Endometrial microvascular endothelial cells (primary cell): ENCODE results near the gene CNOT1. TPM values are rescaled to one million over a fixed set of nuclear protein-coding genes. Genes with fewer than 3 reads are reported as not detected.

Experiments used
- in situ Hi-C: cut with HindIII; loops from 2 replicates; pipeline ENCODE4 v1.10.0; 2017; ENCODE audit warnings: low sequenced_read_pairs, low pct_unique_long_range_greater_than_20kb; ENCODE audit errors: inconsistent ontology term
- total RNA-seq: library from RNA; depleted of rRNA; stranded (reverse); fragments of >200 nt; gene quantifications from one replicate; pipeline ENCODE4 v1.2.3, GENCODE V29; 2015; ENCODE audit errors: inconsistent ontology term

The CNOT1 gene
- total RNA-seq, 1 donor from 2014 or later = 98.1 TPM

- in situ Hi-C loops = loop anchor here (25.0 kb wide), 1 partner anchor 134 kb away; no protein-coding TSS in a partner anchor
Observed at GRCh38 chr16:58471209-58471975, 158.2 kb downstream of the CNOT1 start.

Other genes starting within 250 kb of the CNOT1 start
- gene GINS3, start 237.4 kb downstream of the CNOT1 start, total RNA-seq = 19.5 TPM
- 20.8 TPM for gene NDRG4, start 129.7 kb downstream of the CNOT1 start, total RNA-seq
- 11.2 TPM for gene SETD6, start 114.3 kb downstream of the CNOT1 start, total RNA-seq
- gene SLC38A7, start 54.9 kb upstream of the CNOT1 start, total RNA-seq = 26.2 TPM
- 168 TPM for gene GOT2, start 104.5 kb upstream of the CNOT1 start, total RNA-seq